ENCODE results near the gene ZNF784. TPM values are rescaled to one million over a fixed set of nuclear protein-coding genes. Genes with fewer than 3 reads are reported as not detected.

The ZNF784 gene
- total and polyA plus RNA-seq, 2 of the 13 experiments (the other 11 are each of a cell fraction or from before 2014, with no cell fraction given), result 4.1 to 4.2 TPM

DNA sequence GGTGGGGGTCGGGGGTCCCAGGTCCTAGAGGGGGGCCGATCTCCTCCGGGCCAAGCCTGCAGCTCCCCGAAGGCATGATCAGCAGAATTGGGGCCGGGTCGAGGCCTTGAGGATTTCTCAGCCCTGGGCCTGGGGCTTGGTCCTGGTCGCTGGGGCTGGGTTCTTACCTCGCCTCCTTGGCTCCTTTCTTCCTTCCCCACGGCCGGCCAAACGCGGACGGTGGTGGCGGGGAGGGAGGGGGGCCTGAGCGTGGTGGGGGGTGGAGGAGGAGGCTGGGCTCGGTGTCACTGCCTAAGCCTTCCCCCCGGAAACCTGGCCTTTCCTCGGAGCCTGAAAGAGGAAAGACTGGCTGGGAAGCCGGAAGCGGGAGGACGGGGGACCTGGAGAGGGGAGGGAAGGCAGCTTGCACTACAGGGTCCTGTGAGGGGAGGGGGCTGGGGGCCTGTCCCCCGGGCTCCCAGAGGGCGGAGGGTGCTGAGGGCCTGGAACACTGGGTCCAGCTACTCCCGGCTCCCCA, 43.7 kb downstream of the ZNF784 start, which contains the start of gene ZNF579 (continued):
- TF ChIP-seq, protein P1, sequence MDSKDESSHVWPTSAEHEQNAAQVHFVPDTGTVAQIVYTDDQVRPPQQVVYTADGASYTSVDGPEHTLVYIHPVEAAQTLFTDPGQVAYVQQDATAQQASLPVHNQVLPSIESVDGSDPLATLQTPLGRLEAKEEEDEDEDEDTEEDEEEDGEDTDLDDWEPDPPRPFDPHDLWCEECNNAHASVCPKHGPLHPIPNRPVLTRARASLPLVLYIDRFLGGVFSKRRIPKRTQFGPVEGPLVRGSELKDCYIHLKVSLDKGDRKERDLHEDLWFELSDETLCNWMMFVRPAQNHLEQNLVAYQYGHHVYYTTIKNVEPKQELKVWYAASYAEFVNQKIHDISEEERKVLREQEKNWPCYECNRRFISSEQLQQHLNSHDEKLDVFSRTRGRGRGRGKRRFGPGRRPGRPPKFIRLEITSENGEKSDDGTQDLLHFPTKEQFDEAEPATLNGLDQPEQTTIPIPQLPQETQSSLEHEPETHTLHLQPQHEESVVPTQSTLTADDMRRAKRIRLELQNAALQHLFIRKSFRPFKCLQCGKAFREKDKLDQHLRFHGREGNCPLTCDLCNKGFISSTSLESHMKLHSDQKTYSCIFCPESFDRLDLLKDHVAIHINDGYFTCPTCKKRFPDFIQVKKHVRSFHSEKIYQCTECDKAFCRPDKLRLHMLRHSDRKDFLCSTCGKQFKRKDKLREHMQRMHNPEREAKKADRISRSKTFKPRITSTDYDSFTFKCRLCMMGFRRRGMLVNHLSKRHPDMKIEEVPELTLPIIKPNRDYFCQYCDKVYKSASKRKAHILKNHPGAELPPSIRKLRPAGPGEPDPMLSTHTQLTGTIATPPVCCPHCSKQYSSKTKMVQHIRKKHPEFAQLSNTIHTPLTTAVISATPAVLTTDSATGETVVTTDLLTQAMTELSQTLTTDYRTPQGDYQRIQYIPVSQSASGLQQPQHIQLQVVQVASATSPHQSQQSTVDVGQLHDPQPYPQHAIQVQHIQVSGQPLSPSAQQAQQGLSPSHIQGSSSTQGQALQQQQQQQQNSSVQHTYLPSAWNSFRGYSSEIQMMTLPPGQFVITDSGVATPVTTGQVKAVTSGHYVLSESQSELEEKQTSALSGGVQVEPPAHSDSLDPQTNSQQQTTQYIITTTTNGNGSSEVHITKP (CRISPR knock-in tag; IDR thresholded peaks at IDR 0.05; ENCODE audit: low read depth), result peak; percentile 27; the same call in 1 of the 2 replicates
- no peak for TF ChIP-seq CCAR2 (optimal IDR thresholded peaks at IDR 0.05; ENCODE audit: low read depth, low read length)
- TF ChIP-seq ZNF891 (CRISPR knock-in tag; IDR thresholded peaks at IDR 0.05), result no peak
- TF ChIP-seq, protein P2, sequence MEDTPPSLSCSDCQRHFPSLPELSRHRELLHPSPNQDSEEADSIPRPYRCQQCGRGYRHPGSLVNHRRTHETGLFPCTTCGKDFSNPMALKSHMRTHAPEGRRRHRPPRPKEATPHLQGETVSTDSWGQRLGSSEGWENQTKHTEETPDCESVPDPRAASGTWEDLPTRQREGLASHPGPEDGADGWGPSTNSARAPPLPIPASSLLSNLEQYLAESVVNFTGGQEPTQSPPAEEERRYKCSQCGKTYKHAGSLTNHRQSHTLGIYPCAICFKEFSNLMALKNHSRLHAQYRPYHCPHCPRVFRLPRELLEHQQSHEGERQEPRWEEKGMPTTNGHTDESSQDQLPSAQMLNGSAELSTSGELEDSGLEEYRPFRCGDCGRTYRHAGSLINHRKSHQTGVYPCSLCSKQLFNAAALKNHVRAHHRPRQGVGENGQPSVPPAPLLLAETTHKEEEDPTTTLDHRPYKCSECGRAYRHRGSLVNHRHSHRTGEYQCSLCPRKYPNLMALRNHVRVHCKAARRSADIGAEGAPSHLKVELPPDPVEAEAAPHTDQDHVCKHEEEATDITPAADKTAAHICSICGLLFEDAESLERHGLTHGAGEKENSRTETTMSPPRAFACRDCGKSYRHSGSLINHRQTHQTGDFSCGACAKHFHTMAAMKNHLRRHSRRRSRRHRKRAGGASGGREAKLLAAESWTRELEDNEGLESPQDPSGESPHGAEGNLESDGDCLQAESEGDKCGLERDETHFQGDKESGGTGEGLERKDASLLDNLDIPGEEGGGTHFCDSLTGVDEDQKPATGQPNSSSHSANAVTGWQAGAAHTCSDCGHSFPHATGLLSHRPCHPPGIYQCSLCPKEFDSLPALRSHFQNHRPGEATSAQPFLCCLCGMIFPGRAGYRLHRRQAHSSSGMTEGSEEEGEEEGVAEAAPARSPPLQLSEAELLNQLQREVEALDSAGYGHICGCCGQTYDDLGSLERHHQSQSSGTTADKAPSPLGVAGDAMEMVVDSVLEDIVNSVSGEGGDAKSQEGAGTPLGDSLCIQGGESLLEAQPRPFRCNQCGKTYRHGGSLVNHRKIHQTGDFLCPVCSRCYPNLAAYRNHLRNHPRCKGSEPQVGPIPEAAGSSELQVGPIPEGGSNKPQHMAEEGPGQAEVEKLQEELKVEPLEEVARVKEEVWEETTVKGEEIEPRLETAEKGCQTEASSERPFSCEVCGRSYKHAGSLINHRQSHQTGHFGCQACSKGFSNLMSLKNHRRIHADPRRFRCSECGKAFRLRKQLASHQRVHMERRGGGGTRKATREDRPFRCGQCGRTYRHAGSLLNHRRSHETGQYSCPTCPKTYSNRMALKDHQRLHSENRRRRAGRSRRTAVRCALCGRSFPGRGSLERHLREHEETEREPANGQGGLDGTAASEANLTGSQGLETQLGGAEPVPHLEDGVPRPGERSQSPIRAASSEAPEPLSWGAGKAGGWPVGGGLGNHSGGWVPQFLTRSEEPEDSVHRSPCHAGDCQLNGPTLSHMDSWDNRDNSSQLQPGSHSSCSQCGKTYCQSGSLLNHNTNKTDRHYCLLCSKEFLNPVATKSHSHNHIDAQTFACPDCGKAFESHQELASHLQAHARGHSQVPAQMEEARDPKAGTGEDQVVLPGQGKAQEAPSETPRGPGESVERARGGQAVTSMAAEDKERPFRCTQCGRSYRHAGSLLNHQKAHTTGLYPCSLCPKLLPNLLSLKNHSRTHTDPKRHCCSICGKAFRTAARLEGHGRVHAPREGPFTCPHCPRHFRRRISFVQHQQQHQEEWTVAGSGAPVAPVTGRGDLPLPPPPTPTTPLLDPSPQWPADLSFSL (CRISPR knock-in tag; IDR thresholded peaks at IDR 0.05), result no peak
- TF ChIP-seq ZNF207 (IDR thresholded peaks at IDR 0.05; ENCODE audit: borderline replicate concordance), result no peak
- 0 out of 2 replicates have a peak, but pooled peaks have one; percentile 11 for TF ChIP-seq SMAD3 (CRISPR knock-in tag; IDR thresholded peaks at IDR 0.05)
- TF ChIP-seq, protein P3, sequence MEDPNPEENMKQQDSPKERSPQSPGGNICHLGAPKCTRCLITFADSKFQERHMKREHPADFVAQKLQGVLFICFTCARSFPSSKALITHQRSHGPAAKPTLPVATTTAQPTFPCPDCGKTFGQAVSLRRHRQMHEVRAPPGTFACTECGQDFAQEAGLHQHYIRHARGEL (CRISPR knock-in tag; IDR thresholded peaks at IDR 0.05), result no peak
- TF ChIP-seq ZNF547 (CRISPR knock-in tag; IDR thresholded peaks at IDR 0.05), result peak; percentile 56; the same call in 1 of the 2 replicates
- TF ChIP-seq THAP11 (CRISPR knock-in tag; IDR thresholded peaks at IDR 0.05), result peak; percentile 89
- no peak for TF ChIP-seq CHD2 (IDR thresholded peaks at IDR 0.05; ENCODE audit: low read depth, low read length)
- peak; percentile 10; the same call in 1 of the 2 replicates for TF ChIP-seq PRMT3 (CRISPR knock-in tag; IDR thresholded peaks at IDR 0.05; ENCODE audit: borderline replicate concordance, low read depth)
- no peak for TF ChIP-seq CENPT (CRISPR knock-in tag; IDR thresholded peaks at IDR 0.05; ENCODE audit: low read depth)
- no peak for TF ChIP-seq MTA3 (CRISPR knock-in tag; IDR thresholded peaks at IDR 0.05)
- 0 out of 2 replicates have a peak, but pooled peaks have one; percentile 58 for TF ChIP-seq ZSCAN22 (CRISPR knock-in tag; IDR thresholded peaks at IDR 0.05)
- TF ChIP-seq IRF2 (CRISPR knock-in tag; IDR thresholded peaks at IDR 0.05), result peak; percentile 64; the same call in 1 of the 2 replicates
- TF ChIP-seq HNRNPK (IDR thresholded peaks at IDR 0.05; ENCODE audit: low read depth, low read length, poor library complexity, severe bottlenecking), result no peak
- peak; percentile 42; the same call in 1 of the 2 replicates for TF ChIP-seq HOXA3 (CRISPR knock-in tag; IDR thresholded peaks at IDR 0.05)
- peak; percentile 36 for TF ChIP-seq PHF5A (CRISPR knock-in tag; IDR thresholded peaks at IDR 0.05; ENCODE audit: low read depth, unreplicated experiment)
- TF ChIP-seq ATRX (CRISPR knock-in tag; IDR thresholded peaks at IDR 0.05; ENCODE audit: borderline replicate concordance), result no peak
- TF ChIP-seq ZNF878 (CRISPR knock-in tag; IDR thresholded peaks at IDR 0.05), result no peak
- TF ChIP-seq HMG20A (CRISPR knock-in tag; IDR thresholded peaks at IDR 0.05; ENCODE audit: borderline replicate concordance), result no peak

Measured in HepG2 (cell line).